Neural cell (in vitro differentiated cells): ENCODE data around the gene CDC25B. TPM values are rescaled to one million over a fixed set of nuclear protein-coding genes. Genes with fewer than 3 reads are reported as not detected.

ENCODE experiments used
- H2AFZ ChIP-seq: fragments of 200-600, 300-800 bp; sonication (generic), shearing (Covaris generic); 2 replicates; pipeline ENCODE4 v1.6.0; 2014; ENCODE audit warnings: low read depth, mild to moderate bottlenecking, antibody characterized with exemption, low read length, moderate library complexity
- H3F3A ChIP-seq: fragments of 200-600 bp; shearing (Covaris generic); 2 replicates; pipeline ENCODE4 v1.6.1; 2016; ENCODE audit warnings: mild to moderate bottlenecking, moderate library complexity, mixed read lengths, antibody characterized with exemption, low read length; ENCODE audit not compliant: insufficient read depth, poor library complexity, severe bottlenecking
- H3K27ac ChIP-seq: fragments of 200-600, 300-800 bp; sonication (generic), shearing (Covaris generic); 2 replicates; pipeline ENCODE4 v1.5.1; 2014; ENCODE audit warnings: mild to moderate bottlenecking, low read length, moderate library complexity
- H3K27me3 ChIP-seq: fragments of 300-800, 200-600 bp; sonication (generic), shearing (Covaris generic); 2 replicates; pipeline ENCODE4 v1.6.0; 2014; ENCODE audit warnings: mild to moderate bottlenecking, low read depth, low read length, moderate library complexity; ENCODE audit not compliant: insufficient read depth
- H3K36me3 ChIP-seq: fragments of 300-800, 200-600 bp; sonication (generic), shearing (Covaris generic); 2 replicates; pipeline ENCODE4 v1.5.1; 2014; ENCODE audit warnings: mild to moderate bottlenecking, antibody characterized with exemption, low read length, moderate library complexity; ENCODE audit not compliant: insufficient read depth
- H3K4me2 ChIP-seq: fragments of 300-800, 200-600 bp; sonication (generic), shearing (Covaris generic); 2 replicates; pipeline ENCODE4 v1.6.0; 2014; ENCODE audit warnings: mild to moderate bottlenecking, low read length
- H3K4me3 ChIP-seq: fragments of 300-800, 200-600 bp; sonication (generic), shearing (Covaris generic); 2 replicates; pipeline ENCODE4 v1.5.1; 2014; ENCODE audit warnings: mild to moderate bottlenecking, low read length, moderate library complexity
- H3K79me2 ChIP-seq: fragments of 200-600 bp; shearing (Covaris generic); replicated peaks from 2 replicates; pipeline ENCODE4 v1.6.0; 2014; ENCODE audit warnings: mild to moderate bottlenecking, low read length, moderate library complexity; ENCODE audit not compliant: insufficient read depth
- H3K9ac ChIP-seq: fragments of 300-800, 200-600 bp; sonication (generic), shearing (Covaris generic); 2 replicates; pipeline ENCODE4 v1.6.1; 2016; ENCODE audit warnings: mild to moderate bottlenecking, low read length, mixed read lengths
- H3K9me2 ChIP-seq: fragments of 200-600 bp; shearing (Covaris generic); 2 replicates; pipeline ENCODE4 v1.6.1; 2016; ENCODE audit warnings: mild to moderate bottlenecking, low read length, mixed read lengths; ENCODE audit not compliant: insufficient read depth
- H3K9me3 ChIP-seq: fragments of 200-600, 300-800 bp; sonication (generic), shearing (Covaris generic); 2 replicates; pipeline ENCODE4 v1.6.1; 2016; ENCODE audit warnings: mild to moderate bottlenecking, mixed run types, low read length, moderate library complexity, mixed read lengths
- H4K20me1 ChIP-seq: fragments of 200-600 bp; shearing (Covaris generic); 2 replicates; pipeline ENCODE4 v1.6.1; 2016; ENCODE audit warnings: mild to moderate bottlenecking, mixed run types; ENCODE audit not compliant: insufficient read depth
- EP300 ChIP-seq: fragments of 450-650 bp; conservative IDR thresholded peaks from 2 replicates; pipeline ENCODE4 v1.6.1; 2014; ENCODE audit warnings: antibody characterized with exemption, mild to moderate bottlenecking, moderate library complexity; ENCODE audit not compliant: poor library complexity, severe bottlenecking
- EZH2 ChIP-seq: fragments of 200-600, 300-800 bp; shearing (Covaris generic), sonication (generic); IDR thresholded peaks from 2 replicates; pipeline ENCODE4 v1.6.1; 2014; ENCODE audit warnings: antibody characterized with exemption, low read length, borderline replicate concordance, mild to moderate bottlenecking; ENCODE audit not compliant: insufficient read depth, poor library complexity, severe bottlenecking
- MXI1 ChIP-seq: fragments of 450-650 bp; conservative IDR thresholded peaks from 2 replicates; pipeline ENCODE4 v1.6.1; 2014; ENCODE audit warnings: antibody characterized with exemption, mild to moderate bottlenecking; ENCODE audit not compliant: poor library complexity, severe bottlenecking
- POLR2AphosphoS5 ChIP-seq: IDR thresholded peaks from 2 replicates; pipeline ENCODE4 v1.6.1; 2012
- RAD21 ChIP-seq: fragments of 450-650 bp; conservative IDR thresholded peaks from 2 replicates; pipeline ENCODE4 v1.6.1; 2014; ENCODE audit warnings: antibody characterized with exemption, mild to moderate bottlenecking, moderate library complexity
- SMC3 ChIP-seq: fragments of 450-650 bp; conservative IDR thresholded peaks from 2 replicates; pipeline ENCODE4 v1.6.1; 2014; ENCODE audit warnings: antibody characterized with exemption, mild to moderate bottlenecking, moderate library complexity; ENCODE audit not compliant: poor library complexity
- TAF1 ChIP-seq: IDR thresholded peaks from 2 replicates; pipeline ENCODE4 v1.6.1; 2012; ENCODE audit warnings: low read depth
- polyA plus RNA-seq: library from polyadenylated mRNA; depleted of rRNA; stranded (reverse); fragments of >200 nt; gene quantifications from 2 replicates; pipeline ENCODE4 v1.2.3, GENCODE V29; 2014
- TF ChIP-seq, protein P1 (sequence below): fragments of 450-650 bp; IDR thresholded peaks from 2 replicates; pipeline ENCODE4 v1.5.1; 2014; ENCODE audit warnings: antibody characterized with exemption, mild to moderate bottlenecking, moderate library complexity; ENCODE audit not compliant: poor library complexity, severe bottlenecking
- TF ChIP-seq, protein P2 (sequence below): IDR thresholded peaks from 2 replicates; pipeline ENCODE4 v1.6.1; 2012; ENCODE audit warnings: borderline replicate concordance

Gene CDC25B
- polyA plus RNA-seq, 1 donor from 2014 or later: 26.5 TPM

DNA sequence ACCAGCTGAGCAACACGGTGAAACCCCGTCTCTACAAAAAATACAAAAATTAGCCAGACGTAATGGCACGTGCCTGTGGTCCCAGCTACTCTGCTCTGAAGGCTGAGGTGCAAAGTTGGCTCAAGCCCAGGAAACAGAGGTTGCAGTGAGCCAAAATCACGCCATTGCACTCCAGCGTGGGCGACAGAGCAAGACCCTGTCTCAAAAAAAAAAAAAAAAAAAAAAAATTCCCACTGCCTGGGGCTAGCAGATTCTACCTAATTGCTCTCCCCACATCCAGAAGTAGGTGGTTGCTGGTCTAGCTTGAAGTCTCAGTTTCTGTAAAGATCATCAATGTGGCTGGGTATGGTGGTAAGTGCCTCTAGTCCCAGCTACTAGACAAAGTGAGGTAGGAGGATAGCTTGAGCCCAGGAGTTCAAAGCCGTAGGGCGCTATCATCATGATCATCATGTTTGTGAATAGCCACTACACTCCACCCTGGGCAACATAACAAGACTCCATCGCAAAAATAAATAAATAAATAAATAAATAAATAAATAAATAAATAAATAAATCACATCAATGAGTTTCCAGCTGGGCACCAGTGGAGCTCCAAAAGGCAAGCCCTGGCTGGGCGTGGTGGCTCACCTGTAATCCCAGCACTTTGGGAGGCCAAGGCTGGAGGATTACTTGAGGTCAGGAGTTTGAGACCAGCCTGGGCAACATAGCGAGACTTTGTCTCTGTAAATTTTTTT, 17.9 kb downstream of the CDC25B start:
- H3K27me3 ChIP-seq: no peaks in the 10 kb centered on the region
- no peak overlapping the region for H3K4me2 ChIP-seq
- no peaks in the 10 kb centered on the region for H3K9me2 ChIP-seq
- H3K27ac ChIP-seq: no peak overlapping the region
- H2AFZ ChIP-seq: no peak overlapping the region
- no peaks in the 10 kb centered on the region for H3K9me3 ChIP-seq
- TF ChIP-seq TAF1 (no peak), SMC3 (no peak), POLR2AphosphoS5 (no peak), MXI1 (no peak), RAD21 (no peak), EZH2 (no peak), EP300 (no peak)
- TF ChIP-seq, protein P1, sequence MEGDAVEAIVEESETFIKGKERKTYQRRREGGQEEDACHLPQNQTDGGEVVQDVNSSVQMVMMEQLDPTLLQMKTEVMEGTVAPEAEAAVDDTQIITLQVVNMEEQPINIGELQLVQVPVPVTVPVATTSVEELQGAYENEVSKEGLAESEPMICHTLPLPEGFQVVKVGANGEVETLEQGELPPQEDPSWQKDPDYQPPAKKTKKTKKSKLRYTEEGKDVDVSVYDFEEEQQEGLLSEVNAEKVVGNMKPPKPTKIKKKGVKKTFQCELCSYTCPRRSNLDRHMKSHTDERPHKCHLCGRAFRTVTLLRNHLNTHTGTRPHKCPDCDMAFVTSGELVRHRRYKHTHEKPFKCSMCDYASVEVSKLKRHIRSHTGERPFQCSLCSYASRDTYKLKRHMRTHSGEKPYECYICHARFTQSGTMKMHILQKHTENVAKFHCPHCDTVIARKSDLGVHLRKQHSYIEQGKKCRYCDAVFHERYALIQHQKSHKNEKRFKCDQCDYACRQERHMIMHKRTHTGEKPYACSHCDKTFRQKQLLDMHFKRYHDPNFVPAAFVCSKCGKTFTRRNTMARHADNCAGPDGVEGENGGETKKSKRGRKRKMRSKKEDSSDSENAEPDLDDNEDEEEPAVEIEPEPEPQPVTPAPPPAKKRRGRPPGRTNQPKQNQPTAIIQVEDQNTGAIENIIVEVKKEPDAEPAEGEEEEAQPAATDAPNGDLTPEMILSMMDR: no peak
- TF ChIP-seq, protein P2, sequence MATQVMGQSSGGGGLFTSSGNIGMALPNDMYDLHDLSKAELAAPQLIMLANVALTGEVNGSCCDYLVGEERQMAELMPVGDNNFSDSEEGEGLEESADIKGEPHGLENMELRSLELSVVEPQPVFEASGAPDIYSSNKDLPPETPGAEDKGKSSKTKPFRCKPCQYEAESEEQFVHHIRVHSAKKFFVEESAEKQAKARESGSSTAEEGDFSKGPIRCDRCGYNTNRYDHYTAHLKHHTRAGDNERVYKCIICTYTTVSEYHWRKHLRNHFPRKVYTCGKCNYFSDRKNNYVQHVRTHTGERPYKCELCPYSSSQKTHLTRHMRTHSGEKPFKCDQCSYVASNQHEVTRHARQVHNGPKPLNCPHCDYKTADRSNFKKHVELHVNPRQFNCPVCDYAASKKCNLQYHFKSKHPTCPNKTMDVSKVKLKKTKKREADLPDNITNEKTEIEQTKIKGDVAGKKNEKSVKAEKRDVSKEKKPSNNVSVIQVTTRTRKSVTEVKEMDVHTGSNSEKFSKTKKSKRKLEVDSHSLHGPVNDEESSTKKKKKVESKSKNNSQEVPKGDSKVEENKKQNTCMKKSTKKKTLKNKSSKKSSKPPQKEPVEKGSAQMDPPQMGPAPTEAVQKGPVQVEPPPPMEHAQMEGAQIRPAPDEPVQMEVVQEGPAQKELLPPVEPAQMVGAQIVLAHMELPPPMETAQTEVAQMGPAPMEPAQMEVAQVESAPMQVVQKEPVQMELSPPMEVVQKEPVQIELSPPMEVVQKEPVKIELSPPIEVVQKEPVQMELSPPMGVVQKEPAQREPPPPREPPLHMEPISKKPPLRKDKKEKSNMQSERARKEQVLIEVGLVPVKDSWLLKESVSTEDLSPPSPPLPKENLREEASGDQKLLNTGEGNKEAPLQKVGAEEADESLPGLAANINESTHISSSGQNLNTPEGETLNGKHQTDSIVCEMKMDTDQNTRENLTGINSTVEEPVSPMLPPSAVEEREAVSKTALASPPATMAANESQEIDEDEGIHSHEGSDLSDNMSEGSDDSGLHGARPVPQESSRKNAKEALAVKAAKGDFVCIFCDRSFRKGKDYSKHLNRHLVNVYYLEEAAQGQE: no peak
- no peak overlapping the region for H3K4me3 ChIP-seq
- no peak overlapping the region for H3K9ac ChIP-seq
- no peaks in the 10 kb centered on the region for H3F3A ChIP-seq
- no peaks in the 10 kb centered on the region for H3K79me2 ChIP-seq
- no peaks in the 10 kb centered on the region for H3K36me3 ChIP-seq
- no peaks in the 10 kb centered on the region for H4K20me1 ChIP-seq

DNA sequence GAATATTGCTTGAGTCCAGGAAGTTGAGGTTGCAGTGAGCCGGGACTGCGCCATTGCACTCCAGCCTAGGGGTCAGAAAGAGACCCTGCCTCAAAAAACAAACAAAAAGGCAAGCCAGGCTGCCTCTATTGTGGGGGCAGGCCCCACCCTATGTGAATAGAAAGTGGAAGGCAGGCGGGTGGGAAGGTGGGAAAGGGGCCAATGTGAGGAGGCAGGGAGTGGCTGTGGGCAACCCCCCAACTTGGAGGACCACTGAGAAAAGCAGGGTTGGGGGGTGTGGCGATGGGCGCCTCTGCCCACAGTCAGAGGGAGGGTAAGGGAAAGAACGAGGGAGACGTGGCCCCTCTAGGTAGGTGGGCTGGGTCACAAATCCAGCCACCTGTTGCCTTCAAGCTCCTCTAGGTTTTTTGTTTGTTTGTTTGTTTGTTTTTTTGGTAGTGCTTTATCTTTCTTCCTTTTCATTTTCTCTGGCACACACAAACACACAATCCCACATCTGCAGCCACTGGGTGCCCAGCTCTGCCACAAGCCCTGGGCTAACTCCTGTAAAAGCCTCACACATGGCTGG, 18.9 kb downstream of the CDC25B start:
- no peak overlapping the region for H3K9ac ChIP-seq
- H3F3A ChIP-seq: peaks cover 7% of the 10 kb centered on the region
- H4K20me1 ChIP-seq: no peaks in the 10 kb centered on the region
- no peaks in the 10 kb centered on the region for H3K9me2 ChIP-seq
- H3K79me2 ChIP-seq: no peaks in the 10 kb centered on the region
- no peaks in the 10 kb centered on the region for H3K9me3 ChIP-seq
- no peaks in the 10 kb centered on the region for H3K27me3 ChIP-seq
- no peak overlapping the region for H3K27ac ChIP-seq
- H3K36me3 ChIP-seq: no peaks in the 10 kb centered on the region
- TF ChIP-seq TAF1 (no peak), EZH2 (no peak), RAD21 (no peak), SMC3 (no peak), EP300 (no peak), MXI1 (no peak), POLR2AphosphoS5 (no peak)
- TF ChIP-seq, protein P1: no peak
- TF ChIP-seq, protein P2: no peak
- no peak overlapping the region for H2AFZ ChIP-seq
- H3K4me2 ChIP-seq: no peak overlapping the region
- no peak overlapping the region for H3K4me3 ChIP-seq
